ENCODE measurements around the gene FGF3. TPM values are rescaled to one million over a fixed set of nuclear protein-coding genes. Genes with fewer than 3 reads are reported as not detected.

The FGF3 gene
- polyA plus RNA-seq, 1 donor from 2014 or later, result 3.7 TPM

DNA sequence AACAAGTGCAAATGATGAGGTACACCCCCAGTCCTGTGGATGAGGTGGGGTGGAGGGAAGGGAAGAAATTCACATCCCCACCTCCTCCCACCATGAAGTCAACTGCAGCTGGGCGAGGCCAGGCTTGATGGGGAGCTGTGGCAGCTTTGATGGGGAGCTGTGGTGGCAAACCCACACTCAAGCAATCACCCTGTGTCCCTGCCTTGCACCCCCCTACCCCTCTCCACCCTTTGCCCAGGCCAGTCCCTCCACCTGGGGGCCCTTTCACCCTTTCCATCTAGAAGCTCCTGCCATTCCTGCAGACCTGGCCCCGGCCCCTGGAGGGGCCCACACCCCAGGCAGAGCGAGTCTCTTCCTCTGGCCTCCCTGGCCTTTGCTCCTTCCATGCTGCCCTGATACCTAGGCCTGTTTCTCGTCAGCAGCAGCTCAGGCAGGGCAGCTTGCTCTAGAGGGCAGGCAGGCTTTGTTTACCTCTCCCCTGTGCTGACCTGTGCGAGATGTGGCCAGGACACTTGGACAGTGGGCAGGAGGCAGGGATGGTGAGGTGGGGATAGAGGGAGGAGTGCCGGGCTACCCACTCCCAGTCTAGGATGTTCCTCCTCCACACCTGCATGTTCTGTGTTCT lies 4.5 kb upstream of the FGF3 start:
- Histone ChIP-seq H3K36me3 (ENCODE audit: insufficient read depth, low read length) (no peaks in the 10 kb centered on the region), H3K4me2 (ENCODE audit: low read length) (no peak overlapping the region), H3F3A (ENCODE audit: insufficient read depth, low read length, poor library complexity, severe bottlenecking) (no peaks in the 10 kb centered on the region), H3K9ac (ENCODE audit: low read length) (peak overlapping the region; percentile 5), H3K9me3 (ENCODE audit: low read length) (no peaks in the 10 kb centered on the region), H3K9me2 (ENCODE audit: insufficient read depth, low read length) (no peaks in the 10 kb centered on the region), H3K79me2 (replicated peaks; ENCODE audit: insufficient read depth, low read length) (no peaks in the 10 kb centered on the region), H3K27me3 (ENCODE audit: insufficient read depth, low read depth, low read length) (peaks cover 33% of the 10 kb centered on the region), H3K27ac (ENCODE audit: low read length) (no peak overlapping the region), H2AFZ (ENCODE audit: low read depth, low read length) (no peak overlapping the region), H3K4me3 (ENCODE audit: low read length) (no peak overlapping the region), H4K20me1 (ENCODE audit: insufficient read depth) (no peaks in the 10 kb centered on the region)
- TF ChIP-seq SMC3 (conservative IDR thresholded peaks at IDR 0.05; ENCODE audit: poor library complexity), result no peak
- no peak for TF ChIP-seq EZH2 (IDR thresholded peaks at IDR 0.05; ENCODE audit: borderline replicate concordance, insufficient read depth, low read length, poor library complexity, severe bottlenecking)
- TF ChIP-seq EP300 (conservative IDR thresholded peaks at IDR 0.05; ENCODE audit: poor library complexity, severe bottlenecking), result no peak
- no peak for TF ChIP-seq MXI1 (conservative IDR thresholded peaks at IDR 0.05; ENCODE audit: poor library complexity, severe bottlenecking)
- TF ChIP-seq RAD21 (conservative IDR thresholded peaks at IDR 0.05), result no peak
- no peak for TF ChIP-seq CTCF (IDR thresholded peaks at IDR 0.05; ENCODE audit: poor library complexity, severe bottlenecking)
- TF ChIP-seq, protein P1, sequence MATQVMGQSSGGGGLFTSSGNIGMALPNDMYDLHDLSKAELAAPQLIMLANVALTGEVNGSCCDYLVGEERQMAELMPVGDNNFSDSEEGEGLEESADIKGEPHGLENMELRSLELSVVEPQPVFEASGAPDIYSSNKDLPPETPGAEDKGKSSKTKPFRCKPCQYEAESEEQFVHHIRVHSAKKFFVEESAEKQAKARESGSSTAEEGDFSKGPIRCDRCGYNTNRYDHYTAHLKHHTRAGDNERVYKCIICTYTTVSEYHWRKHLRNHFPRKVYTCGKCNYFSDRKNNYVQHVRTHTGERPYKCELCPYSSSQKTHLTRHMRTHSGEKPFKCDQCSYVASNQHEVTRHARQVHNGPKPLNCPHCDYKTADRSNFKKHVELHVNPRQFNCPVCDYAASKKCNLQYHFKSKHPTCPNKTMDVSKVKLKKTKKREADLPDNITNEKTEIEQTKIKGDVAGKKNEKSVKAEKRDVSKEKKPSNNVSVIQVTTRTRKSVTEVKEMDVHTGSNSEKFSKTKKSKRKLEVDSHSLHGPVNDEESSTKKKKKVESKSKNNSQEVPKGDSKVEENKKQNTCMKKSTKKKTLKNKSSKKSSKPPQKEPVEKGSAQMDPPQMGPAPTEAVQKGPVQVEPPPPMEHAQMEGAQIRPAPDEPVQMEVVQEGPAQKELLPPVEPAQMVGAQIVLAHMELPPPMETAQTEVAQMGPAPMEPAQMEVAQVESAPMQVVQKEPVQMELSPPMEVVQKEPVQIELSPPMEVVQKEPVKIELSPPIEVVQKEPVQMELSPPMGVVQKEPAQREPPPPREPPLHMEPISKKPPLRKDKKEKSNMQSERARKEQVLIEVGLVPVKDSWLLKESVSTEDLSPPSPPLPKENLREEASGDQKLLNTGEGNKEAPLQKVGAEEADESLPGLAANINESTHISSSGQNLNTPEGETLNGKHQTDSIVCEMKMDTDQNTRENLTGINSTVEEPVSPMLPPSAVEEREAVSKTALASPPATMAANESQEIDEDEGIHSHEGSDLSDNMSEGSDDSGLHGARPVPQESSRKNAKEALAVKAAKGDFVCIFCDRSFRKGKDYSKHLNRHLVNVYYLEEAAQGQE (IDR thresholded peaks at IDR 0.05; ENCODE audit: borderline replicate concordance), result no peak
- TF ChIP-seq POLR2AphosphoS5 (IDR thresholded peaks at IDR 0.05), result no peak
- no peak for TF ChIP-seq TAF1 (IDR thresholded peaks at IDR 0.05; ENCODE audit: low read depth)

- Histone ChIP-seq H3F3A (ENCODE audit: insufficient read depth, low read length, poor library complexity, severe bottlenecking) (no peaks in the 10 kb centered on the region), H3K4me3 (ENCODE audit: low read length) (no peak overlapping the region), H3K79me2 (replicated peaks; ENCODE audit: insufficient read depth, low read length) (no peaks in the 10 kb centered on the region), H3K36me3 (ENCODE audit: insufficient read depth, low read length) (no peaks in the 10 kb centered on the region), H3K9ac (ENCODE audit: low read length) (no peak overlapping the region), H3K9me2 (ENCODE audit: insufficient read depth, low read length) (no peaks in the 10 kb centered on the region), H2AFZ (ENCODE audit: low read depth, low read length) (no peak overlapping the region), H3K4me2 (ENCODE audit: low read length) (no peak overlapping the region), H3K9me3 (ENCODE audit: low read length) (no peaks in the 10 kb centered on the region), H3K27me3 (ENCODE audit: insufficient read depth, low read depth, low read length) (peaks cover 42% of the 10 kb centered on the region), H4K20me1 (ENCODE audit: insufficient read depth) (no peaks in the 10 kb centered on the region), H3K27ac (ENCODE audit: low read length) (no peak overlapping the region)
- no peak for TF ChIP-seq CTCF (IDR thresholded peaks at IDR 0.05; ENCODE audit: poor library complexity, severe bottlenecking)
- no peak for TF ChIP-seq SMC3 (conservative IDR thresholded peaks at IDR 0.05; ENCODE audit: poor library complexity)
- TF ChIP-seq EP300 (conservative IDR thresholded peaks at IDR 0.05; ENCODE audit: poor library complexity, severe bottlenecking), result no peak
- no peak for TF ChIP-seq EZH2 (IDR thresholded peaks at IDR 0.05; ENCODE audit: borderline replicate concordance, insufficient read depth, low read length, poor library complexity, severe bottlenecking)
- no peak for TF ChIP-seq MXI1 (conservative IDR thresholded peaks at IDR 0.05; ENCODE audit: poor library complexity, severe bottlenecking)
- TF ChIP-seq RAD21 (conservative IDR thresholded peaks at IDR 0.05), result no peak
- TF ChIP-seq, protein P1 (IDR thresholded peaks at IDR 0.05; ENCODE audit: borderline replicate concordance), result no peak
- TF ChIP-seq TAF1 (IDR thresholded peaks at IDR 0.05; ENCODE audit: low read depth), result no peak
- no peak for TF ChIP-seq POLR2AphosphoS5 (IDR thresholded peaks at IDR 0.05)
Measured at GRCh38 chr11:69822676-69823494, 3.7 kb upstream of the FGF3 start.

Data from neural cell (in vitro differentiated cells).